Erythroblast (primary cell): ENCODE data around the gene SLC35G1.
A peak's percentile ranks its signal among the peaks of the same experiment; 100 is the strongest.

ENCODE experiments used
- DNase-seq, 2 experiments: peaks; one replicate each; lab custom pipeline; 2025; lab: John Stamatoyannopoulos, UW
- GATA1 ChIP-seq: IDR thresholded peaks from 2 replicates; pipeline ENCODE4 v1.6.1; 2011; ENCODE audit warnings: low read depth, mild to moderate bottlenecking, control low read depth, low read length, moderate library complexity
- POLR2A ChIP-seq: IDR thresholded peaks from 2 replicates; pipeline ENCODE4 v1.6.1; 2011; ENCODE audit warnings: mild to moderate bottlenecking, low read length

SLC35G1 gene

DNA sequence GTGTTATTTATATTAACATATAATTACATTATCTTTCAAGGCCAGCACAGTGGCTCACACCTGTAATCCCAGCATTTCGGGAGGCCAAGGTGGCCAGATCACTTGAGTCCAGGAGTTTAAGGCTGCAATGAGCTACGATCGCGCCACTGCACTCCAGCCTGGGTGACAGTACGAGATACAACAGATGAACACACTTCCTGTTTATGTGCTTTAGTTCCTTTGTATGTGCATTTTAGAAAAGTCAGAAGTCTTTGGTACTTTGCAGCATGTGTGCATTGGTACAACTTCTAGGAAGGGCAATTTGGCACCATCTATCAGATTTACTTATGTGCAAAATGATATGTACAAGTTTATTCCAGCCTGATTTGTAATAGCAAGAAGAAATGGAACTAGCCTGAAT, 13.3 kb downstream of the SLC35G1 start:
- TF ChIP-seq GATA1 (no peak), POLR2A (no peak)

DNA sequence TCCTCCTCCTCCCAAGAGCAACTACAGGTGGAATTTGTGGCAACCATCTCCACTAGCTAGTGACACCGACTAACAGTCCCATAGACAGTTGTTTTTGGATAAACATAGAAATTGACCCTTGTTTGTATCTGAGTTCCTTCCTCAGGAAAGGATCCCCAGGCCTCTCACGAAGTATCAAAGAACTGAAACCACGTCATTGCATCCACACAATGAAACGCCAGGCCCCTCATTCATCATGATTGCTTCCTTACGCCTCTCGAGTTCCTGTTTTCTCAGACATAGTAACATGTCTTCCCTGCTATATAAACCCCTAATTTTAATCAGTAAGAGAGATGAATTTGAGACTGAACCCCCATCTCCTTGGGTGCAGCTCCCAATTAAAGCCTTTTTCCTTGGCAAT, 18.1 kb downstream of the SLC35G1 start:
- no peak for DNase-seq

More for the DNA sequence above, 13.3 kb downstream of the SLC35G1 start:
- DNase-seq, result no peak

GRCh38 chr10:93912444-93912843, 18.7 kb downstream of the SLC35G1 start:
- TF ChIP-seq POLR2A, result no peak
- TF ChIP-seq GATA1, result no peak
- no peak for DNase-seq

More for the DNA sequence above, 18.1 kb downstream of the SLC35G1 start:
- TF ChIP-seq POLR2A, result no peak
- no peak for TF ChIP-seq GATA1

DNA sequence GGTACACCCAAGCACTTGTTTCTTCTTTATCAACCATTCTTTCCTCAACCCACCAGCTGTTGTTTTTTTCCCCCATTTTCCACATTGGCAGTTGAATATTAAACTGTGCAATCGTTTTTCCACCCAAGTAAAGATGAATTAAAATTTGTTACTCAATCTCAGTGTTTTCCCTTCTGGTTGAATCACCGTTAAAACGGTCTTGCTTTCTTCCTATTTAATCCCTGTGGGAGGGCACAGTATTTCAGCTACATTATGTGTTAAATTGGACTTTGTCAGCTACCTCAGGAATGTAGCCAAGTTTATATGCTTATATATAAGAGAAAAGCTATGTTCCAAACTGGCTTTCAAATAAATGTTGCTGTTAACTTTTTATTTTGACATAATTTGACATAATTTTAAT, 19.9 kb downstream of the SLC35G1 start:
- TF ChIP-seq GATA1 (no peak), POLR2A (no peak)
- DNase-seq, result no peak

DNA sequence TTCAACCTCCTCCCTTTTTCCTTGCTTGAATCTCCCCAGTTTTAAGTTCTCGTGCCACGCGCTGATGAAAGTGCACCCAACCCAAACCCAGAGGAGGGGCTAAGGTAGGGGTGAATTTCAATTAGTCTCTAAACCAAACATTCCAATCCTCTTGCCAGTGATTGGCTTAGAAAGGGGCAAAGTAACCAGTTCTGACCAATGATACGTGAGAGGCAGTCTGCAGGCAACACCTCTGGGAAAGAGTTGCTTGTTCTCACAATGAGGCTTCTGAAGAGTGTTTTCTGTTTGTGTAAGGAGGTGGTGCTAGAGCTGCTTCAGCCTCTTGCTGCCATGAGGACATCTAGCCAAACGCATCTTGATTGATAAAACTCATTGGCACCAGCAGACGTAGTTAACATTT, 21.8 kb downstream of the SLC35G1 start:
- no peak for DNase-seq
- TF ChIP-seq POLR2A (no peak), GATA1 (no peak)

DNA sequence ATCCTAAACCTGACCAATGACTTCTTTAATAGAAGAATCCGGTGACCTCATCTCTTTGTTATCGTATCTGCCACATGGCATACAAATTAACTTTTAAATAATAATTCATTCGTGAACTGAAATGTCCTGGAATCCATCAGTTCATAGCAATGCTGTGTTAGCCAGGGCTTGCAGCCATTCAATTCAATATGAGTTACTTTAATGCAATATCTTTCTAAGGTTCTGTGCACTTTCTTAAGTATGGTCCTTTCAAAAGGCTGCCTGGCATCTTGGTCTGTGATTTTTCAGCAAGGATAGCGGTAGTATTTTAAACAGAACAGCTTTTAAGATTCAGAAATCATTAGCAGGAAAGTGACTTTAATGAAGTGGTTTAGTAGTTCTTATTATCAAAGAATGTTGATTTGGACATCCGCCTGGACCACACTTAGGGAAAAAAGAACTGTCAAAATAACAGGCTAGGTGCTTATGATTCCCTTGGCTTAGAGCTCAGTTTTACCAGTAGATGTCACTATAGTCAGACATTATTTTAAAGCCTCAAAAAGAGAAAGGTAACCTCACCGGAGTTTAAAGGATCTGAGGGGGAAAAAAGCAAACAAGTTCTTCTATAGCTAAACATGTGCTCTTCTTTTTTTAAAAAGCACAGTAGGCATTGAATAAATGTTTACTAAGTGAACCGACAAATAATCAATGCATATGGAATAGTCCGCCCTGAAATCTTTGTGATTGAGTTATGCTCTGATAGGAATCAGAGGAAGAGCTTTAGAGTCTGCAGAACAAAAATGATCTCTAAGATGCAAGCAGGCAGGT, 22.7 kb downstream of the SLC35G1 start:
- TF ChIP-seq GATA1 (no peak), POLR2A (no peak)
- no peak for DNase-seq

DNA sequence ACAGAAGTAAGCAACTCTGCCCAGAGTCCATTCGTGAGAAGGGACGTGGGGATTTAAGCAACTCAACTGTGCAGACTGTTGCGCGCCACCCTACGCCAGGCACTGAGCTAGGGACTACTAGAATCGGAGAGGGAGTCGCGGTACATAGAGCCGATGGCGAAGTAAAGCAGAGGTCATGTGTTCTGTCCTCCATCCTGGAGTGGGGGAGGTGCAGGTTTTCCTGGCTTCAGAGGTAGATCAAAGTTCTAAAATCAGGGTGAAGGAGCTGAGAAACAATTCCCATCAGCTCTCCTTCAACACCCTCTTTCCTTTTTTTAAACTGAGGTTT, 23.2 kb downstream of the SLC35G1 start:
- no peak for DNase-seq
- TF ChIP-seq GATA1 (no peak), POLR2A (no peak)

DNA sequence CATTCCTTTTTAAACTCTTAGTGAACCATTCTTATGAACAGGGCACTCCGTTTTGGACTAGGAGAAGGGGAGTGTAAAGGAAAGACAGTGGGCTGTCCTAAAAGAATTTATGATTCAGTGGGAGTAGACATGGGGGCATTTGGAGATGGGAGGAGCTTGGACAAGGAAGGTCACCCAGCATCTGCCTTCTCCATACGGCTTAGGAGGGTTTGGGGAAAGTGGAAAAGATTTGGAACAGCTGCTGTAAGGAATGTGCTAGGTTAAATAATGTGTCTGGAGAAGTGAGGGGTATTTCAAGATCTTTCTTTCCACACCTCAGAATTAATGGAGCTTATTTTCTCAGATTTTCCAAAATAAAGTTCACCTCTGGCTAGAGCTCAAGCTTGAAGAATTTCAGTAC, 24.0 kb downstream of the SLC35G1 start:
- DNase-seq, result no peak
- TF ChIP-seq GATA1, result no peak
- no peak for TF ChIP-seq POLR2A

GRCh38 chr10:93921338-93921737, 27.6 kb downstream of the SLC35G1 start:
- peak; percentile 30 to 61 for DNase-seq
- TF ChIP-seq POLR2A (no peak), GATA1 (no peak)

GRCh38 chr10:93926613-93927012, 32.8 kb downstream of the SLC35G1 start:
- no peak for DNase-seq
- TF ChIP-seq POLR2A, result no peak
- TF ChIP-seq GATA1, result no peak

DNA sequence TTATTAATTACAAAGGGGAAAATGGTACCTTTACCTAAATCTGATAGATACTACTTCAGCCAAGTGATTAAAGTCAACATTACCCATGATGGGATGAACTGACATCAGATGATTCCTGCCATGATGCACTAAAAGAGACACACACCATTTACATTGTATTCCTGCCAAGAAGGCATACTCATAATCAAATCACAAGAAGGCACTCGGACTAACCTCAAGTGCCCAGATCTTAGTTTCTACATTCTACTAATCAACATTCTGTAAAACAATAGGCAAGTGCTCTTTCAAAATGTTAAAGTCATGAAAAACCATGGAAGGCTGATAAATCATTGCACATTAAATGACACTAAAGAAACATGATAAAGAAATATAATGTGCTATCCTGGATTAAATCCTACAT, 44.4 kb downstream of the SLC35G1 start:
- no peak for DNase-seq
- TF ChIP-seq GATA1 (no peak), POLR2A (no peak)

- no peak for DNase-seq
- TF ChIP-seq POLR2A (no peak), GATA1 (no peak)
Observed at GRCh38 chr10:93940881-93941280, 47.1 kb downstream of the SLC35G1 start.

DNA sequence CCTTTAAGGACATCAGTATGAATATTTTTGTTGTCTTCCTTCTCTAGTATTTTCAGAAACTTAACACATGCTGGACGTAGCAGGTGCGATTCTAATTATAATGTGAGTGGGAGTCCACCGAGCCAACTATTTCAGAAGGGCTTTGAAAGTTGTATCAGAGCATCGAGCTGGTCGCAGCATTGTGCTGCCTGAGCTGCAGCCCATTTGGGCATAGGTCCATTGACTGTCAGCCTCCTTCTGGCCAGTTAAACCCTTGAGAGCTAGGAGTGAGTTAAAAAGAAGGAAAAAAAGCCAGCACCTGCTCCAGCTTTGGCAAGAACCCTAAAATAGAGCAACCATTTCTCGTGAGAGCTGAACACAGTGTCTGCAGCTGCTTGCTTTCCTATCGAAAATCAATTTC, 47.8 kb downstream of the SLC35G1 start:
- no peak for DNase-seq
- TF ChIP-seq POLR2A, result no peak
- TF ChIP-seq GATA1, result no peak

GRCh38 chr10:93945819-93946218, 52.0 kb downstream of the SLC35G1 start:
- no peak for DNase-seq
- TF ChIP-seq GATA1, result no peak
- TF ChIP-seq POLR2A, result no peak

GRCh38 chr10:93947055-93947454, 53.3 kb downstream of the SLC35G1 start:
- TF ChIP-seq POLR2A, result no peak
- no peak for TF ChIP-seq GATA1
- no peak for DNase-seq
